Fibroblast of lung (primary cell): ENCODE data around the gene SMC1B.

Source experiments
- EZH2 ChIP-seq: IDR thresholded peaks from 2 replicates; pipeline ENCODE4 v1.5.1; 2012; ENCODE audit warnings: low read length, control low read depth, mild to moderate bottlenecking; ENCODE audit errors: missing control alignments
- TF ChIP-seq, protein P1 (sequence below), 2 donors: IDR thresholded peaks in 1 of 2; conservative IDR thresholded peaks in 1 of 2; 1 replicate in 1 of 2; 2 replicates in 1 of 2; pipeline ENCODE4 v1.5.1; 2011 to 2012; ENCODE audit warnings: low read length in 2 of 2, control low read depth in 1 of 2, inconsistent platforms in 1 of 2, low read depth in 1 of 2, mild to moderate bottlenecking in 1 of 2

- TF ChIP-seq, protein P1, sequence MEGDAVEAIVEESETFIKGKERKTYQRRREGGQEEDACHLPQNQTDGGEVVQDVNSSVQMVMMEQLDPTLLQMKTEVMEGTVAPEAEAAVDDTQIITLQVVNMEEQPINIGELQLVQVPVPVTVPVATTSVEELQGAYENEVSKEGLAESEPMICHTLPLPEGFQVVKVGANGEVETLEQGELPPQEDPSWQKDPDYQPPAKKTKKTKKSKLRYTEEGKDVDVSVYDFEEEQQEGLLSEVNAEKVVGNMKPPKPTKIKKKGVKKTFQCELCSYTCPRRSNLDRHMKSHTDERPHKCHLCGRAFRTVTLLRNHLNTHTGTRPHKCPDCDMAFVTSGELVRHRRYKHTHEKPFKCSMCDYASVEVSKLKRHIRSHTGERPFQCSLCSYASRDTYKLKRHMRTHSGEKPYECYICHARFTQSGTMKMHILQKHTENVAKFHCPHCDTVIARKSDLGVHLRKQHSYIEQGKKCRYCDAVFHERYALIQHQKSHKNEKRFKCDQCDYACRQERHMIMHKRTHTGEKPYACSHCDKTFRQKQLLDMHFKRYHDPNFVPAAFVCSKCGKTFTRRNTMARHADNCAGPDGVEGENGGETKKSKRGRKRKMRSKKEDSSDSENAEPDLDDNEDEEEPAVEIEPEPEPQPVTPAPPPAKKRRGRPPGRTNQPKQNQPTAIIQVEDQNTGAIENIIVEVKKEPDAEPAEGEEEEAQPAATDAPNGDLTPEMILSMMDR (conservative IDR thresholded peaks at IDR 0.05 in 1 of 2, IDR thresholded peaks at IDR 0.05 in 1 of 2; ENCODE audit: low read depth in 1 of 2, low read length in 2 of 2), result no peak
- TF ChIP-seq EZH2, result no peak
Measured at GRCh38 chr22:45423524-45423923, 10.1 kb upstream of the SMC1B start.
